Thoracic aorta endothelial cell (primary cell): ENCODE results near the gene CDK4. TPM values are rescaled to one million over a fixed set of nuclear protein-coding genes. Genes with fewer than 3 reads are reported as not detected.

Source experiments
- total RNA-seq: library from RNA; depleted of rRNA; stranded (reverse); fragments of >200 nt; gene quantifications from 2 replicates; pipeline ENCODE4 v1.2.3, GENCODE V29; 2012

Gene CDK4
- total RNA-seq = 189 and 197 TPM in 2 replicates

GRCh38 chr12:57751788-57752667, at the start of gene CDK4:
Gene CDK4, minus strand, starts transcription at chr12:57752310. Its CDS starts 593 bp downstream, at chr12:57751717.

GRCh38 chr12:57782608-57783465, 30.7 kb upstream of the CDK4 start, which contains the start of gene TSFM:
Gene TSFM, plus strand, starts transcription at chr12:57782787. Its CDS starts 15 bp downstream, at chr12:57782802.

GRCh38 chr12:57772429-57773322, 20.6 kb upstream of the CDK4 start, which contains the start of gene EEF1AKMT3:
Gene EEF1AKMT3, plus strand, starts transcription at chr12:57772614. Its CDS starts 111 bp downstream, at chr12:57772725.

GRCh38 chr12:57771873-57772428, 19.8 kb upstream of the CDK4 start, which contains the start of gene METTL1:
Gene METTL1, minus strand, starts transcription at chr12:57772105. Its CDS starts 22 bp downstream, at chr12:57772083.

GRCh38 chr12:57766464-57767304, 14.6 kb upstream of the CDK4 start, which contains the start of gene CYP27B1:
Gene CYP27B1, minus strand, starts transcription at chr12:57767078. Its CDS starts 37 bp downstream, at chr12:57767041.

GRCh38 chr12:57754411-57755193, 2.5 kb upstream of the CDK4 start, which contains the start of gene MARCHF9:
Gene MARCHF9, plus strand, starts transcription at chr12:57755103. Its CDS starts 426 bp downstream, at chr12:57755529.

GRCh38 chr12:57744777-57745484, 7.2 kb downstream of the CDK4 start, which contains the start of gene TSPAN31:
Gene TSPAN31, plus strand, starts transcription at chr12:57745039. Its CDS starts 116 bp downstream, at chr12:57745155.

GRCh38 chr12:57738661-57739237, 13.4 kb downstream of the CDK4 start, which contains the start of gene AGAP2:
Gene AGAP2, minus strand, starts transcription at chr12:57738742. Its CDS starts 496 bp downstream, at chr12:57738246.

Other genes with a start within 250 kb of the CDK4 start
- gene DDIT3, start 231.8 kb downstream of the CDK4 start, total RNA-seq = 6.3 and 6.7 TPM in 2 replicates
- gene MBD6, start 229.5 kb downstream of the CDK4 start, total RNA-seq = 8.5 and 12.6 TPM in 2 replicates
- 128 and 152 TPM in 2 replicates for gene DCTN2, start 205.1 kb downstream of the CDK4 start, total RNA-seq
- gene KIF5A, start 202.3 kb downstream of the CDK4 start, total RNA-seq = under 0.01 and 0.07 TPM in 2 replicates
- 12.5 and 15.1 TPM in 2 replicates for gene PIP4K2C, start 161.1 kb downstream of the CDK4 start, total RNA-seq
- gene DTX3, start 147.5 kb downstream of the CDK4 start, total RNA-seq = 4.1 and 6.5 TPM in 2 replicates
- gene ARHGEF25, start 140.9 kb downstream of the CDK4 start, total RNA-seq = 2.2 and 2.7 TPM in 2 replicates
- 0.14 and 0.27 TPM in 2 replicates for gene B4GALNT1, start 119.1 kb downstream of the CDK4 start, total RNA-seq
- 141 and 155 TPM in 2 replicates for gene OS9, start 58.2 kb downstream of the CDK4 start, total RNA-seq
- gene AGAP2, start 13.6 kb downstream of the CDK4 start, total RNA-seq = 0.13 and 0.36 TPM in 2 replicates
- gene TSPAN31, start 7.3 kb downstream of the CDK4 start, total RNA-seq = 30.9 and 34.1 TPM in 2 replicates
- gene MARCHF9, start 2.8 kb upstream of the CDK4 start, total RNA-seq = 2.5 and 3.4 TPM in 2 replicates
- gene CYP27B1, start 14.8 kb upstream of the CDK4 start, total RNA-seq = 0.80 and 1.5 TPM in 2 replicates
- gene METTL1, start 19.8 kb upstream of the CDK4 start, total RNA-seq = 8.0 and 10.1 TPM in 2 replicates
- 4.5 and 6.0 TPM in 2 replicates for gene EEF1AKMT3, start 20.3 kb upstream of the CDK4 start, total RNA-seq
- gene TSFM, start 30.5 kb upstream of the CDK4 start, total RNA-seq = 23.7 and 27.5 TPM in 2 replicates
- 0.57 and 1.1 TPM in 2 replicates for gene AVIL, start 66.4 kb upstream of the CDK4 start, total RNA-seq
- 92.4 and 110 TPM in 2 replicates for gene CTDSP2, start 94.4 kb upstream of the CDK4 start, total RNA-seq
- gene ATP23, start 189.3 kb upstream of the CDK4 start, total RNA-seq = 8.2 and 8.5 TPM in 2 replicates